HG03460 (cell line): ENCODE results near the gene PP2D1.
"Not testable (repeated sequence)": the region's sequence is repeated elsewhere in the genome, so short reads cannot be mapped to it uniquely, and the experiment has no call there.

Experiments
- ATAC-seq: cut with Tn5 transposase; IDR thresholded peaks from one replicate; pipeline ENCODE4 v1.9.1; 2021; ENCODE audit not compliant: unreplicated experiment

PP2D1 gene, protein sequence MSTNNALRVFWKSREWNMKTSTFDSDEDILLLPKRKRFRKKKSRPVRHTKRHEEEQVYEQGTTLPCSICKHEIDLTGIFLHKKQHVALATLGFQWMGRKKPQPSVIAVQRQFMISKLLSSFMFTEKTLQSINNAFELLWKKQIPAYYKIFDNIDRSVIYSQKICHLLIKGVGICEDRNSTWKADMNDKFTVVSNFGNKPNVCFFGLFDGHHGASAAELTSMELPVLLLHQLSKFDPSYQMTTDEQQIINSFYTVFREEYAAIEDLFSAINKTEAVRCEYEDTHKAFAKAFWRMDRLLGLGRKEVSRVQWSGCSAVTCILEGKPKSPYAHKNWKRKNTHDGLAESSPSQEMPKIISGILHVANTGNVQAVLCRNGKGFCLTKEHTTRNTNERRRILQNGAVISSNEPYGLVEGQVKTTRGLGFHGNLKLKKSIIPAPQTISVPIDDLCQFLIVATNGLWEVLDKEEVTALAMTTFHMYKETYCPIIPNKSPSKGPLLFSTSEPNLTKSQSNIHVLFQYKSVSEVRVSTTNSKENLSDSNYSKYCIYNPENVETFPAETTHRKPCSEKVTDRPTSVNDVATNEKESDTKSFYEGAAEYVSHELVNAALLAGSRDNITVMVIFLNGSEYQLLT

DNA sequence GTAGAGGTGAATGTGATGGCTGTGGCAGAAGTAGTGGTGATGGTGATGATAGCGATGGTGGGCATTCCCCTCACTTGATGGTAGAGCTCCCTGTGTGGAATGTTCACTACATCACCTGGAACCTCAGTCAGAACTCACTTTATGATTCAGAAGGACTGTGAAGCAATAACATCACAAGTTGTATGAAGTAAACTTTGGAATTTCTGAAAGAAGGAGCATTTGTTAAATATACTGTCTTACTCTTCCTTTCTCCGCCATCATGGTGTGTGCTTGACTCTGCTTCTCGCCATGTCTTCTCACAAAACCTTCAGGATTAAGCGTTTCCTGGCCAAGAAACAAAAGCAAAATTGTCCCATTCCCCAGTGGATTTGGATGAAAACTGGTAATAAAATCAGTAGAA lies at the start of gene PP2D1:
TSS of gene PP2D1 (minus strand) at position 101 of the 400 bp plus-strand sequence. CDS start 192 bp downstream, outside the sequence.
- no peak for ATAC-seq

- ATAC-seq: peak; percentile 75
Observed at GRCh38 chr3:20060974-20061685, 49.1 kb upstream of the PP2D1 start.

GRCh38 chr3:20059929-20060328 lies 47.9 kb upstream of the PP2D1 start:
- ATAC-seq: no peak

DNA sequence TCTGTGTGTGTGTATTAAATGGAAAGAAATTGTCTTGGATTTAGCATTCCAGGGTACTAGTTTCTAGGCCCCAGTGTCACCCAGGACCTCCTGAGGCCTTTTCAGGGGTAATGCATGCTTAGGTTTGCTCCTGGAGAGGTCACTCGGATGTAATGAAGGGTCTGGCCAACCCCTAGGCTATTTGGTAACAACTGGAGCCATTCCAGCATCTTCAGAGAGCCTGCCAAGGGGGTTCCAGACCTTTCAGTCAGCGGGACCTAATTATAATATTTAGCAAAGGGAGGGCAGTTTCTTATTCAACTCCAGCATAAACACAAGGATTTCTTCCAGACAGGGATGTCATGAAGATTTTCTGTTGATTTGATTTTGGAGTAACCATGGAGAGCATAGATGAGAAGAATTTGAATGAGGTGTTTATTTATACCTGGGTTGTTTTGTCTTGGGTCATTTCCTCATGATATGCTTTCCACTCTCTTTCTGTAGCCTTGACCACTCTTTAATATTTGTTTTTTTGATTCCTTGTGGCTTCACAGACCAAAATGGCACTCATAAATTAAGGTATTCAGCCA lies 45.6 kb upstream of the PP2D1 start:
- ATAC-seq: no peak

- peak; percentile 24 for ATAC-seq
Observed at GRCh38 chr3:20056725-20057611, 44.9 kb upstream of the PP2D1 start.

DNA sequence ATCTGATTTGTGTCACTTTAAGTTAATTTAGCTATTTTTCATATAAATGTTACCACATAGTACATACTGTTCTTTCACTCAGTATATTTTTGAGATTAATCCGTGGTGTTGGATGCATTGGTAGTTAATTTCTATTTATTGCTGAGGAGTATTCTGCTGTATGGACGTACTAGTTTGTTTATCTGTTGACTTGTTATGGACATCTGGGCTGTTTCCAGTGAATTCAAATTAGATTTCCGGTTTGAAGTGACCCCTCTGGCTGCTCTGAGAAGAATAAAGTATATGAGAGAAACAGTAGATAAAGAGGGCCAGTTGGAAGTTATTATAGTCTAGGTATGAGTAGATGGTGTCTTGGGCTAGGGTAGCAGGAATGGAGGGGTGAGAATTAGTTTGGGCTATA lies 43.8 kb upstream of the PP2D1 start:
- no peak for ATAC-seq

DNA sequence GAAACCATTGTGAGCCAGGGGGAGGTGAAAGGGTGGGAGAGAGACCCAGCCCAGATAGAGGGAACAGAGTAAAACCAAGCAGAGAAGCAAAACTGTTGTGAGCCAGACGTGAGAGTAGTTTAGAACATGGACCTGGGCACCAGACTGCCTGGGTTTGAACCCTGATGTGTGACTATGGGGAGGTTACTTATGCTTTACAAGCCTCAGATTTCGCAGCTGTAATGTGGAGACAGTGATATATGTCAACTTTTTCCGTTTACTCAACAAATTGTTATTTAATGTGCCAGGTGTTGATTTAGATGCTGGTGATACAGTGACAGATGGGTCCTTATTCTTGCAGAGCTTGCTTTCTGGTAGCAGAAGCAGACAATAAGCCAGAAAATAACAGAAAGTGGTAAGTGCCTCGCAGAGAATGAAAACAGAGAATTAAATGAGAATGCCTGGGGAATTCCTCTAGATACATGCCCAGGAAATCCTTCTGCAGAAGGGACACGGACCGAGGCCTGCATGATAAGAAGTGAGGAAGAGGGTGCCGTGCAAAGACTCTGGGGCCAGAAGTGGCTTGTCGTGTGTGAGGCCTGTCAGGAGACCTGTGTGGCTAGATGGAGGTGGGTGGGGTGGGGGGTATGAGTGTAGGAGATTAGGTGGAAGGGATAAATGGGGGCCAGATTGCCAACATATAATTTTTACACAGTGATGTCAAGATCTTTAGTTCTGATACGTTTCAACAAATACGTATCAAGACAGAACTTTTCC lies 43.1 kb upstream of the PP2D1 start:
- peak; percentile 19 for ATAC-seq

DNA sequence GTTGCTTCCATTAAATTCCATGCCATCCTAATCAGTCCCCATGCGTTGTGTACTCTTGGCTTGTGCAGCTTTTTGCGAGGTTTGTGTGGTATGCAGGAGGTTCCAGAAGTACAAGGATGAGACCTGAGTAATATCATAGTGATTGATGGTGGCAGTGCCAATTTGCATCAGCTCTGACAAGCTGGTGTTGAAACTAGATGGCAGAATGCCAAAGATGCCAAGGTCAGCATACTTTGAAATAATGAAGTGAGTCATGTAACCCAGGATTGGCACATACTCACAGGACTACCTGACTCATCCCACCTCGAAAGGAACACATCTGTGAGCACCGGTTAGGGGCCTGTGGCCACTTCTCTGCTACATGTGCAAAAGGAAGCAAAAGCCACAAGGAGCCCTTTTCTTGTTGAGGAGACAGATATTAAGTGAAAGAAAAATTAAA lies 42.5 kb upstream of the PP2D1 start:
- peak; percentile 86 for ATAC-seq

DNA sequence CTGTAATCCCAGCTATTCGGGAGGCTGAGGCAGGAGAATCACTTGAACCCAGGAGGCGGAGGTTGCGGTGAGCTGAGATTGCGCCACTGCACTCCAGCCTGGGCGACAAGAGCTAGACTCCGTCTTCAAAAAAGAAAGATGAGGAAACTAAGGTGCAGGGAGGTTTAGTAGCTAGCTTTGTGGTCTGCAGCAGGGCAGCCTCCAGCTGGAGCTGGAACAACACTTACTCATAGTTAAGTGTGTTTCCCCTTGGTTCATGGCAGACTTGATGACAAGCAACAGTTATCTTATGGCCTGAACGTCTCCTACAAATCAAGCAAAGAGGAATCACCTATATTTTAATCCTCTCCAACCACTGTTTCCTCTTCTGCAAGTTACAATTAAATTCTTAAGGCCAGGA lies 40.8 kb upstream of the PP2D1 start:
- ATAC-seq: no peak

GRCh38 chr3:20051123-20051806 lies 39.2 kb upstream of the PP2D1 start:
- ATAC-seq: no peak

DNA sequence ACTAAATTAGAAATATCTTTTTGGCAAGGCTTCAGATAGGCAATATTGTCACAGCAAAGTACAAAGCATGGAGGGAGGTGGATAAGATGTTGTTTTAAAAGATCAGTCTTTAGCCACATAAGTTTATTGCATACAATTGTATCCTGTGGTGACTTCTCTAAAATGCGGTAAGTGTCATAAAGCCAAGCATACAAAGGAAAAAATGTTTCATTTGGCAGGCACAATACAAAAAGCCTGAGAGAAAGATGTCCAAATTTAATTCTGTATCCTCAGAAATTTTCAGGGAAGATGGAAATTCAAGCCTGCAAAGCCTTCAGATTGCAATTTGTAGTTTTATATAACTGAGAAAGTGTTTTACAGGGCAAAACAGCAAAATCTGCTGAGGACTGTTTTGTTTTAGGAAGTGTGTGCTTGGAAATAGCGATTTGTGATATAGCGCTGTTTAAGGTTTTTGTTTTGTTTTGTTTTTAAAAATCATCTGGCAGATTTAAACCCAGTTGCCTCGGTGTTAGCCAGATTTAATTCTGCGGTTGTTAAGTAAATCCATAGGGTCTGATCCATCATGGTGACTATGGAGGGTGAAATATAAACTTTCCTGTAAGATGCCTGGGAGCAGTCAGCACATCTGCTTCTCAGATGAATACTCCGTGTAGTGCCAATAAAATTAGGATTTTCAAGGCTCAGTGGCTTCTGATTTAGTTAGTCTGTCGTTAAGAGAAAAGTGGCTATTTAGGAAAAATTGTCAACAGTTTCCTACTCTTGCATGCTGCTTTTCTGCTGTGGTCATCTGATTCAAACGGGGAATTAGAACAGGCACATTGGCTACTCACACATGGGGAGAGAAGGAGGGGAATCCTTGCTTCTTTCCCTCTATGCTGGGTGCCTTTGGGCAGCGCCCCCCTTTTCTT lies 36.2 kb upstream of the PP2D1 start:
- no peak for ATAC-seq

- no peak for ATAC-seq
Observed at GRCh38 chr3:20047341-20047779, 35.3 kb upstream of the PP2D1 start.

DNA sequence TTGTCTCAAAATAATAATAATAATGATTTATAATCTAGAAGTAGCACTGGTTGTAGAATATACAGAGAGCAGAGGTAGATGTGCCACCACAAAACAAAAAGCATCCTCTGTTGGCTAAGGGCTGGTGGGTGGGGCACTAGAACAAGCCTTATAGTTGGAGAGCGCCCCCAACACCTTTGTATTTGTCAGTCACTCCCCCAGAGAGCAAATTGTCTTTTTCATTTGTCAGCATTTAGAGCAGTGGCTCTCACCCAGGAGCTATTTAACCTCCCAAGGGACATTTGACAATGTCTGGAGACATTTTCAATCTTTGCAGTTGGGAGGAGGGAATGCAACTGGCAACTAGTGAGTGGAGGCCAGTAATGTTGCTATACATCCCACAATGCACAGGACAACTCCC lies 34.5 kb upstream of the PP2D1 start:
- no peak for ATAC-seq

DNA sequence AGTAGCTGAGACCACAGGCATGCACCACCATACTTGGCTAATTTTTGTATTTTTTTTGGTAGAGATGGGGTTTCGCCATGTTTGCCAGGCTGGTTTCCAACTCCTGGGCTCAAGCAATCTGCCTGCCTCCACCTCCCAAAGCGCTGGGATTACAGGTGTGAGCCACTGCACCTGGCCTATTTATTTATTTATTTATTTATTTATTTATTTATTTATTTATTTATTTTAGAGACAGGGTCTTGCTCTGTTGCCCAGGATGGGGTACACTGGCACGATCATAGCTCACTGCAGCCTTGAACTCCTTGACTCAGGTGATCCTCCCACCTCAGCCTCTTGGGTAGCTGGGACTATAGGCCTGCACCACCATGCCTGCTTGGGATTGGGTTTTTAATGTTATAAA lies 33.1 kb upstream of the PP2D1 start:
- ATAC-seq: not testable (repeated sequence)

- ATAC-seq: no peak
Observed at GRCh38 chr3:20043825-20044224, 31.8 kb upstream of the PP2D1 start.

- peak; percentile 24 for ATAC-seq
Observed at GRCh38 chr3:20043396-20043795, 31.3 kb upstream of the PP2D1 start.

DNA sequence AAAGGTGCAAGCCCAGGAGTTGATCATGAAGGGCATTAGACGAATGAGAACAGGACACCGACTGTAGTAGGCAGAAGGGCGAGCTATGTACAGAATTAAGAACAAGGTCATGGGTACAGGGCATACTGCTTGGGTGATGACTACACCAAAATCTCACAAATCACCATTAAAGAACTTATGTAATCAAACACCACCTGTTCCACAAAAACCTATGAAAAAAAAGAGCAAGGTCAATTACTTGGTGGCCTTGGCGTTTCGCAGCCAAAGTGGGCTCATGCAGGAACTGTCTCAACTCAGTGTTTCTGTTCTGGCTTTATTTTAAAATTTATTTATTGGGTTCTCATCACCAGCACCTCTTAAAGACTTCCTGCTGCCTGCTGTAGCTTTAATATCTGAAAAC lies 30.3 kb upstream of the PP2D1 start:
- ATAC-seq: no peak

GRCh38 chr3:20041197-20041780 lies 29.2 kb upstream of the PP2D1 start:
- peak; percentile 45 for ATAC-seq
